ENCODE data around the gene PRAC1.

PRAC1 gene

DNA sequence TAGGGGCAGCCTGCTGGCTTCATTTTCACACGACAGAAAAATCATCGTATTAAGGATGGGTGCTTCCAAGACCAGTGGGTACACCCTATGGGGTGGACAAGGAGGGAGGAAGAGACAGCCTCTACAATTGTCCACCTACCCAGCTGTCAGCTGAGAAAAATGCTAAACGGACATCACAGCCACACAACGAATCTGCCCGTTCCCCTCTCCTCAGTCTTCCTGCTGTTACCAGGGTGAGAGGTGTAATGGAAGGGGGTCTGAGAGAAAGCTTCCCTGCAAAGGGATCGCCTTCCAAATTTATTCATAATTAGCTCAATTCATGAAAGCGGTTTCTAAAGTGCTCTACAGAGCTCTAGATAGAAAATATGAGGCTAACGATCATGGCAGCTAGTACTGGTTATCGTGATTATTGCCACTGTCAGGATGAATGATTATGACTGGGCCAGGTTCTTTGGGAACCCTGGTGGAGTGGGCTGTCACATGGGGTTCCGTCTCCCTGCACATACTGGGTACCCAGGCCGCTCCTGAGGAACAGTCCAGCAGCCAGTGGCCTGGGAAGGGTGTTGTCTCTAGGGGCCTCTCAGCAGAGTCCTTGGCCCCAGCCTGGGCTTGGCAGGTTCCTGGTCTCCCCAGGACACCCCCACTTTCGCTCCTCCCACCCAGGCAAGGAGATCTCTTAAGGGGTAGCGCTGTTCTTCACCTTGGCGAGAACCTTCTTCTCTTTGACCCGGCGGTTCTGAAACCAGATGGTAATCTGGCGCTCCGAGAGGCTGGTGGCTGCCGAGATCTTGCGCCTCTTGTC lies 4.0 kb upstream of the PRAC1 start:
- no peak for DNase-seq (ENCODE audit: low read depth)
- TF ChIP-seq, protein P1, sequence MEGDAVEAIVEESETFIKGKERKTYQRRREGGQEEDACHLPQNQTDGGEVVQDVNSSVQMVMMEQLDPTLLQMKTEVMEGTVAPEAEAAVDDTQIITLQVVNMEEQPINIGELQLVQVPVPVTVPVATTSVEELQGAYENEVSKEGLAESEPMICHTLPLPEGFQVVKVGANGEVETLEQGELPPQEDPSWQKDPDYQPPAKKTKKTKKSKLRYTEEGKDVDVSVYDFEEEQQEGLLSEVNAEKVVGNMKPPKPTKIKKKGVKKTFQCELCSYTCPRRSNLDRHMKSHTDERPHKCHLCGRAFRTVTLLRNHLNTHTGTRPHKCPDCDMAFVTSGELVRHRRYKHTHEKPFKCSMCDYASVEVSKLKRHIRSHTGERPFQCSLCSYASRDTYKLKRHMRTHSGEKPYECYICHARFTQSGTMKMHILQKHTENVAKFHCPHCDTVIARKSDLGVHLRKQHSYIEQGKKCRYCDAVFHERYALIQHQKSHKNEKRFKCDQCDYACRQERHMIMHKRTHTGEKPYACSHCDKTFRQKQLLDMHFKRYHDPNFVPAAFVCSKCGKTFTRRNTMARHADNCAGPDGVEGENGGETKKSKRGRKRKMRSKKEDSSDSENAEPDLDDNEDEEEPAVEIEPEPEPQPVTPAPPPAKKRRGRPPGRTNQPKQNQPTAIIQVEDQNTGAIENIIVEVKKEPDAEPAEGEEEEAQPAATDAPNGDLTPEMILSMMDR (IDR thresholded peaks at IDR 0.05; ENCODE audit: low read depth, low read length), result no peak
- TF ChIP-seq MYC (IDR thresholded peaks at IDR 0.05; ENCODE audit: low read depth, low read length), result no peak
- no peak for TF ChIP-seq POLR2A (IDR thresholded peaks at IDR 0.05; ENCODE audit: extremely low read depth, insufficient read length)
- TF ChIP-seq, protein P2, sequence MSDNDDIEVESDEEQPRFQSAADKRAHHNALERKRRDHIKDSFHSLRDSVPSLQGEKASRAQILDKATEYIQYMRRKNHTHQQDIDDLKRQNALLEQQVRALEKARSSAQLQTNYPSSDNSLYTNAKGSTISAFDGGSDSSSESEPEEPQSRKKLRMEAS (IDR thresholded peaks at IDR 0.05; ENCODE audit: low read depth, low read length), result no peak
- H3K4me3 ChIP-seq (ENCODE audit: low read depth, low read length), result no peak overlapping the region

DNA sequence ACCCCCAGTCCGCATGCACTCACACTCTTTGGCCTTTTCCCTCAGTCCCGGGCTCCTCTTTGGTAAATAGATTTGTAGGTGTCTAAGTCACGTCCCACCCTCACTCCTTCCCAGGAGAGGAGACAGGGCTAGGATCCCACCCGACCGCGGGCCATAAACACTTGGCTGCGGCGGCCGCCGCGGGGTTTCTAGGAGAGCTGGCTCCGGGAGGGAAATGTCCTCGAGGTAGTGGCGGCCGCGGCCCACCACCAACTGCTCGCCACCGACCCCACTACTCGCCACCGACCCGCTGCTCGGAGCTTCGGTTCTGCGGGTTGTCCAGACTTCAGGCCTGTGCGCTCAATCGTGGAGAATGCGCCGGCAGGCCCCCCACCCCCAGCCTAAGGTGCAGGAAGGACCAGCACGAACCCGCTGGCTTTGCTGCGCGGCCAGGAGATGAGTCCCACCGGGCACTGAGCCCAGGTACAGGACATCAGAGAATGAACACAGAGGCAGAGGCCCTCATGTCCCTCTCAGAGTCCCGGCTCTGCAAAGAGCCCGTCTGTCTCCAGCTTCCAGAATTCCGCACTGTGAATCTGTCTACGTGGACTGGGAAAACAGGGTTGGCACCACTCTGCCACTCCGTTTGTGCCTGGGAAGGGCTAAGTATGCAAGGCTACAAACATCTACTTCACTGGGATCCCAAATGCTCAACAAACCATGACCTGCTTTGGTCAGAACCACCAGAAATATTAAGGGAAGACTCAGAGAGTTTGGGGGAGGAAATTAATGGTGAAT lies 3.2 kb upstream of the PRAC1 start:
- no peak for DNase-seq (ENCODE audit: low read depth)
- H3K4me3 ChIP-seq (ENCODE audit: low read depth, low read length), result no peak overlapping the region
- TF ChIP-seq POLR2A (IDR thresholded peaks at IDR 0.05; ENCODE audit: extremely low read depth, insufficient read length) (no peak), MYC (IDR thresholded peaks at IDR 0.05; ENCODE audit: low read depth, low read length) (no peak)
- TF ChIP-seq, protein P2 (IDR thresholded peaks at IDR 0.05; ENCODE audit: low read depth, low read length), result no peak
- TF ChIP-seq, protein P1 (IDR thresholded peaks at IDR 0.05; ENCODE audit: low read depth, low read length), result no peak

DNA sequence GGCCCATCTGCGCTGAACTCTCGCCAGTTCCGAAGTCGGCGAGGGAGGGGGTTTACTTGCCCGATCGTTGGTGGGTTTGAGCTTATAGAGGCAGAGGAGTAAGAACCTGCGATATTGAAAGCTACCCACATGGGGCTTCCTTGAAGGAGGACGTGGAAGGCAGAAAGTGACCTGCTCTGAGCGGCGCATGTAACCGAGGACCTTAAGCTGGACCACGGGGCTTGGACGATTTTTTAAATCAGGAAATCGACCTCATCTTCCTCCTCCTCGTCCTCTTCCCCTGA lies 2.6 kb upstream of the PRAC1 start:
- peak; percentile 20 for DNase-seq (ENCODE audit: low read depth)
- no peak overlapping the region for H3K4me3 ChIP-seq (ENCODE audit: low read depth, low read length)
- TF ChIP-seq, protein P1 (IDR thresholded peaks at IDR 0.05; ENCODE audit: low read depth, low read length), result no peak
- TF ChIP-seq, protein P2 (IDR thresholded peaks at IDR 0.05; ENCODE audit: low read depth, low read length), result no peak
- TF ChIP-seq POLR2A (IDR thresholded peaks at IDR 0.05; ENCODE audit: extremely low read depth, insufficient read length), result no peak
- no peak for TF ChIP-seq MYC (IDR thresholded peaks at IDR 0.05; ENCODE audit: low read depth, low read length)

DNA sequence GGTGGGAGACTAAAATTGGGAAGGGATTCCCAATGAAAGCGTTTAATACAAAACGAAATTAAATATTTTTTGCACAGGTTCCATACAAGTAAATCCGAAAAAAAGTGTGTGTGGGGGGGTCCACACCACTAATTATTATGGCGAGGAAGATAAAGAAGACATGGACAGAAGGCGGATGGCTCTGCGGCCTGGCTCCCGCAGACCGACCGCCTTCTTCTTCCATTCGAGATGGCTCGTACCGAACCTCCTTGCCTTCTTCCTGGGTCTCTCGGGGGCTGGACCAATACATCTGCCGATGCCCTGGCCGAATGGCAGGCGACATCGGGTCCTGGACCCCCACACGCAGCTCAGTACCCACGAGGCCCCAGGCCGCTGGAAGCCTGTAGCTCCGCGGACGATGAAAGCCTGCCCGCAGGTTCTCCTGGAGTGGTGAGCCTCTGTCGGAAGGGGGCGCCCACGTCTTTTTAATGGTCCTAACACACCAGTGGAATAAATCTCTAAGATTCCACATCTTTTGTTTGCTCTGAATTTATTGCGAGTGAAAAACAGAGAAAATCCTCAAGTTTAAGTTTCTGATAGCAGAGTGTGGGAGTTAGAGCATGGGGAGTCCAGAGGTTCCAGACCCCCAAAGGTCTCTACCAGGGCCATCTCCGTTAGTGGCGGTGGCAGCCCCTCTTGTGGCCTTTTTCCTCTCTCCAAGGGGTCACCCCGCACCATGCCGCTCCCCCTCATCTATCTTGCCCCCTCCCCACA lies 2.1 kb upstream of the PRAC1 start:
- TF ChIP-seq, protein P2 (IDR thresholded peaks at IDR 0.05; ENCODE audit: low read depth, low read length), result no peak
- TF ChIP-seq, protein P1 (IDR thresholded peaks at IDR 0.05; ENCODE audit: low read depth, low read length), result peak; percentile 63

DNA sequence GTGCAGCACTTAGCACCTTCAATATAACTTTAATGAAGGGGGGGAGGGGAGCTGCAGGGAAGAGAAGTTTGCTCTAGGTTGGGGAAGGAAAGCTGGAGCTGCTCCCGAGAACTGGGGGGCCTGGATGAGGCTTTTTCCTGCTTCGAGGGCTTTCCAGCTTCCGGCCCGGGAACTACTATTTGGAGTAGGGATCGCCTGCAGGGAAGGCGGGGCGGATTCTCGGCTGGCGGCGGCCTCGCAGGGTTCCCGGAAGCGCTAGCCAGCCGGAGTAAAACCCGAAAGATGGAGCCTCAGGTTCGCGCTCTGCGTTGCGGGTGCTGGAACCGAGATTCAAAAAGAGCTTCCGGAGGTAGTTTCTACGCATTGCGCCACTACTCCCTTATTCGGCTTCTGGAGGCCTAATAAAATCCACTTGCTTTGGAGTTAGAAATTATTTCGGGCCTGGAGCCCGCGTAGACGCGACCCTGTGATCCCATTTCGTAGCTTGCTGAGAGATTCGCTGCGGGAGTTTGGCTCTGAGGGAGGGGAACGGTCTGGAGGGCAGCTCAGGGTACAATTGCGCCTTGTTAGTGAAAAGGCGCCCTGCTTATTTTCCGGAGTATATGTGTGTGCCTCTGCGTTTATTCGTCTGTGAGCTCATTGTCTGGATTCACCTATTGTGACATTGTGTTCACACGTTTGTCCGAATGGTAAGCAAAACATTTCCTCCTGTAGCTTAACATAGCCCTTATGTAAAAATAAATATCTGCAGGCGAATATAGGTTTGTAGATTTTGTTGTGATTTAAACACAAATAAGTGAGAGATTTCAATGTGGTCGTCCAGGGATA lies 1.3 kb upstream of the PRAC1 start:
- DNase-seq (ENCODE audit: low read depth), result no peak
- no peak overlapping the region for H3K4me3 ChIP-seq (ENCODE audit: low read depth, low read length)

More for the DNA sequence above, 2.1 kb upstream of the PRAC1 start:
- H3K4me3 ChIP-seq (ENCODE audit: low read depth, low read length), result no peak overlapping the region
- DNase-seq (ENCODE audit: low read depth), result peak; percentile 73

More for the DNA sequence above, 1.3 kb upstream of the PRAC1 start:
- TF ChIP-seq MYC (IDR thresholded peaks at IDR 0.05; ENCODE audit: low read depth, low read length), result no peak
- TF ChIP-seq POLR2A (IDR thresholded peaks at IDR 0.05; ENCODE audit: extremely low read depth, insufficient read length), result no peak
- TF ChIP-seq, protein P1 (IDR thresholded peaks at IDR 0.05; ENCODE audit: low read depth, low read length), result no peak
- TF ChIP-seq, protein P2 (IDR thresholded peaks at IDR 0.05; ENCODE audit: low read depth, low read length), result no peak

Measured in NB4 (cell line).